H1 (cell line): Measurements from ENCODE around the gene ARHGEF4. TPM values are rescaled to one million over a fixed set of nuclear protein-coding genes. Genes with fewer than 3 reads are reported as not detected.

Experiments
- CTCF ChIA-PET: fragments of 300-600 bp; sonication (Branson Sonifier 250); formaldehyde crosslinking; loops from one replicate; lab custom pipeline; 2021; ENCODE audit not compliant: partially characterized antibody; lab: Charles Lee
- POLR2A ChIA-PET: fragments of 300-600 bp; sonication (Branson Sonifier 250); formaldehyde crosslinking; loops from one replicate; lab custom pipeline; 2021; ENCODE audit warnings: inconsistent platforms; ENCODE audit not compliant: partially characterized antibody; lab: Charles Lee
- DNase-seq, 2 experiments: peaks; one replicate each; pipeline versions ENCODE4 v3.0.0 to v3.0.0-alpha.2; 2010 to 2022; ENCODE audit warnings: low spot score in 2 of 2, low read depth in 1 of 2, mixed read lengths in 1 of 2
- FAIRE-seq: peaks from 2 replicates; lab custom pipeline; 2011; peaks lifted over from hg19 to GRCh38; lab: Jason Lieb, UNC
- H2AFZ ChIP-seq: 2 replicates; pipeline ENCODE4 v1.8.1; 2012; ENCODE audit warnings: low read length, inconsistent platforms
- H2AK5ac ChIP-seq: 2 replicates; pipeline ENCODE4 v1.6.1; 2013; ENCODE audit warnings: low read depth, low read length
- H2BK120ac ChIP-seq: replicated peaks from 2 replicates; pipeline ENCODE3; 2013; ENCODE audit warnings: low read depth, low read length, inconsistent platforms
- H2BK12ac ChIP-seq: 2 replicates; pipeline ENCODE4 v1.6.1; 2013; ENCODE audit warnings: low read depth, low read length
- H2BK15ac ChIP-seq: 2 replicates; pipeline ENCODE4 v1.6.1; 2013; ENCODE audit warnings: low read length
- H2BK20ac ChIP-seq: 2 replicates; pipeline ENCODE4 v1.6.1; 2013; ENCODE audit warnings: low read length
- H2BK5ac ChIP-seq: 2 replicates; pipeline ENCODE4 v1.6.1; 2013; ENCODE audit warnings: low read depth, low read length
- H3K14ac ChIP-seq: 2 replicates; pipeline ENCODE4 v1.6.1; 2013; ENCODE audit warnings: inconsistent platforms; ENCODE audit not compliant: insufficient read length
- H3K18ac ChIP-seq: 2 replicates; pipeline ENCODE4 v1.6.1; 2013; ENCODE audit warnings: low read length; ENCODE audit errors: extremely low read depth
- H3K23ac ChIP-seq: 2 replicates; pipeline ENCODE4 v1.6.1; 2013; ENCODE audit warnings: inconsistent platforms; ENCODE audit not compliant: insufficient read length
- H3K23me2 ChIP-seq: 2 replicates; pipeline ENCODE4 v1.6.1; 2013; ENCODE audit warnings: low read depth, low read length
- H3K27ac ChIP-seq: 2 replicates; pipeline ENCODE4 v1.6.1; 2011; ENCODE audit warnings: low read depth, low read length, inconsistent platforms
- H3K27me3 ChIP-seq, 4 experiments: replicated peaks in 1 of 4; 1 replicate in 1 of 4; 2 replicates in 3 of 4; pipeline versions ENCODE4 v1.6.1 to v1.8.1; 2011 to 2013; ENCODE audit warnings: low read length in 3 of 4, mild to moderate bottlenecking in 3 of 4, inconsistent platforms in 2 of 4, mixed read lengths in 2 of 4, moderate library complexity in 1 of 4; ENCODE audit not compliant: control insufficient read depth in 3 of 4, insufficient read depth in 3 of 4; ENCODE audit errors: extremely low read depth in 1 of 4
- H3K36me3 ChIP-seq, 4 experiments: 2 replicates each; pipeline versions ENCODE4 v1.6.1 to v1.8.1; 2011 to 2013; ENCODE audit warnings: mild to moderate bottlenecking in 4 of 4, low read length in 3 of 4, moderate library complexity in 2 of 4, control low read depth in 1 of 4, inconsistent platforms in 1 of 4; ENCODE audit not compliant: insufficient read depth in 4 of 4, control insufficient read depth in 2 of 4
- H3K4ac ChIP-seq: replicated peaks from 2 replicates; pipeline ENCODE3; 2013; ENCODE audit warnings: low read length, low read depth, mixed read lengths, inconsistent platforms; ENCODE audit not compliant: insufficient read length
- H3K4me1 ChIP-seq, 4 experiments: replicated peaks in 1 of 4; 1 replicate in 1 of 4; 2 replicates in 3 of 4; pipeline versions ENCODE4 v1.6.1 to v1.8.1; 2011 to 2013; ENCODE audit warnings: low read length in 3 of 4, inconsistent platforms in 2 of 4, mixed read lengths in 1 of 4; ENCODE audit not compliant: insufficient read depth in 4 of 4, control insufficient read depth in 3 of 4
- H3K4me2 ChIP-seq, 2 experiments: 2 replicates each; pipeline versions ENCODE4 v1.6.1 to v1.8.1; 2011 to 2013; ENCODE audit warnings: low read depth in 2 of 2, low read length in 2 of 2, control low read depth in 1 of 2, inconsistent platforms in 1 of 2, mild to moderate bottlenecking in 1 of 2; ENCODE audit not compliant: insufficient read depth in 1 of 2
- H3K4me3 ChIP-seq, 4 experiments: fragments of 200-600, 300-600 bp in 1 of 4; sonication (generic), shearing (Covaris generic), sonication (Bioruptor Twin) in 1 of 4; 2 replicates each; pipeline versions ENCODE4 v1.5.1 to v1.8.1; 2011 to 2016; ENCODE audit warnings: low read length in 4 of 4, low read depth in 3 of 4, control low read depth in 2 of 4, inconsistent platforms in 2 of 4, mild to moderate bottlenecking in 2 of 4, mixed read lengths in 1 of 4, moderate library complexity in 1 of 4; ENCODE audit not compliant: insufficient read depth in 2 of 4; ENCODE audit errors: extremely low read depth in 1 of 4
- H3K56ac ChIP-seq: replicated peaks from 2 replicates; pipeline ENCODE3; 2013; ENCODE audit warnings: low read depth, mild to moderate bottlenecking, mixed read lengths, low read length, inconsistent platforms; ENCODE audit not compliant: insufficient read length
- H3K79me1 ChIP-seq: 2 replicates; pipeline ENCODE4 v1.6.1; 2013; ENCODE audit warnings: low read depth, low read length, control low read depth
- H3K79me2 ChIP-seq, 2 experiments: 2 replicates each; pipeline versions ENCODE4 v1.6.1 to v1.8.1; 2012 to 2013; ENCODE audit warnings: low read length in 2 of 2, mild to moderate bottlenecking in 2 of 2, inconsistent platforms in 1 of 2; ENCODE audit not compliant: insufficient read depth in 2 of 2, control insufficient read depth in 1 of 2
- H3K9ac ChIP-seq, 4 experiments: replicated peaks in 1 of 4; 1 replicate in 1 of 4; 2 replicates in 3 of 4; pipeline versions ENCODE4 v1.6.1 to v1.8.1; 2011 to 2013; ENCODE audit warnings: low read depth in 3 of 4, low read length in 3 of 4, control low read depth in 2 of 4, mild to moderate bottlenecking in 2 of 4, moderate library complexity in 2 of 4, inconsistent platforms in 1 of 4; ENCODE audit errors: extremely low read depth in 1 of 4
- H3K9me3 ChIP-seq, 2 experiments: 2 replicates each; pipeline versions ENCODE4 v1.6.1 to v1.8.1; 2012 to 2013; ENCODE audit warnings: mild to moderate bottlenecking in 2 of 2, moderate library complexity in 2 of 2, control low read depth in 1 of 2, inconsistent platforms in 1 of 2, low read depth in 1 of 2, low read length in 1 of 2, mixed read lengths in 1 of 2; ENCODE audit not compliant: insufficient read depth in 2 of 2
- H4K20me1 ChIP-seq, 2 experiments: replicated peaks in 1 of 2; 2 replicates each; pipeline versions ENCODE3 to v1.8.1; 2011 to 2013; ENCODE audit warnings: inconsistent platforms in 2 of 2, low read length in 2 of 2, mild to moderate bottlenecking in 1 of 2; ENCODE audit not compliant: insufficient read depth in 2 of 2, control insufficient read depth in 1 of 2
- H4K5ac ChIP-seq: 2 replicates; pipeline ENCODE4 v1.6.1; 2013; ENCODE audit warnings: low read length, low read depth, mixed read lengths, inconsistent platforms; ENCODE audit not compliant: insufficient read length
- H4K8ac ChIP-seq: 2 replicates; pipeline ENCODE4 v1.8.0; 2013; ENCODE audit warnings: mild to moderate bottlenecking, moderate library complexity, low read length, inconsistent platforms; ENCODE audit not compliant: insufficient read depth; ENCODE audit errors: extremely low read depth
- H4K91ac ChIP-seq: replicated peaks from 2 replicates; pipeline ENCODE3; 2013; ENCODE audit warnings: low read length, mixed read lengths, inconsistent platforms; ENCODE audit not compliant: insufficient read length
- ASH2L ChIP-seq: fragments of 200-600, 300-600 bp; sonication (generic); IDR thresholded peaks from one replicate; pipeline ENCODE4 v1.7.1; 2017; ENCODE audit warnings: low read length
- CEBPB ChIP-seq: IDR thresholded peaks from 2 replicates; pipeline ENCODE4 v1.6.1; 2012; ENCODE audit warnings: low read depth, low read length
- CHD2 ChIP-seq: IDR thresholded peaks from 2 replicates; pipeline ENCODE4 v1.6.1; 2012; ENCODE audit warnings: low read length, improper control_type of control experiment
- CREB1 ChIP-seq: IDR thresholded peaks from 2 replicates; pipeline ENCODE4 v1.6.1; 2012; ENCODE audit warnings: inconsistent platforms
- CTBP2 ChIP-seq: IDR thresholded peaks from 2 replicates; pipeline ENCODE4 v1.7.0; 2011; ENCODE audit warnings: borderline replicate concordance, mild to moderate bottlenecking, moderate library complexity, mixed read lengths, low read length; ENCODE audit not compliant: insufficient read depth, insufficient read length
- EZH2 ChIP-seq: fragments of 200-600 bp; sonication (generic); IDR thresholded peaks from 2 replicates; pipeline ENCODE4 v1.7.1; 2012; ENCODE audit warnings: low read depth, mild to moderate bottlenecking, moderate library complexity, low read length, inconsistent platforms; ENCODE audit not compliant: severe bottlenecking
- PHF8 ChIP-seq: fragments of 200-600 bp; sonication (generic); conservative IDR thresholded peaks from 2 replicates; pipeline ENCODE4 v1.7.1; 2012; ENCODE audit warnings: low read depth, mild to moderate bottlenecking, inconsistent platforms, low read length, moderate library complexity
- POU5F1 ChIP-seq: IDR thresholded peaks from 2 replicates; pipeline ENCODE4 v1.6.1; 2011; ENCODE audit warnings: low read depth, mild to moderate bottlenecking, low read length, moderate library complexity
- RXRA ChIP-seq: IDR thresholded peaks from 2 replicates; pipeline ENCODE4 v1.6.1; 2011; ENCODE audit warnings: low read depth, mild to moderate bottlenecking, low read length, moderate library complexity; ENCODE audit not compliant: insufficient read depth
- SRF ChIP-seq: IDR thresholded peaks from 2 replicates; pipeline ENCODE4 v1.6.1; 2011; ENCODE audit warnings: mild to moderate bottlenecking, low read depth, low read length, moderate library complexity
- TCF12 ChIP-seq: IDR thresholded peaks from 2 replicates; pipeline ENCODE4 v1.6.1; 2011; ENCODE audit warnings: low read depth, mild to moderate bottlenecking, low read length
- WGBS, 2 experiments: shearing (Covaris generic) in 1 of 2; methylation state at CpG; one replicate each; pipeline versions ENCODE4 v1.1.6 to v1.1.7; 2013 to 2015; ENCODE audit warnings: low lambda C conversion rate in 2 of 2, mixed read lengths in 2 of 2, inconsistent platforms in 1 of 2, low coverage in 1 of 2, missing lambda C conversion rate in 1 of 2; ENCODE audit not compliant: insufficient replicate concordance in 2 of 2, insufficient coverage in 1 of 2, insufficient read length in 1 of 2; ENCODE audit errors: extremely low coverage in 1 of 2, missing lambda C conversion rate in 1 of 2; 5-methylcytosine and 5-hydroxymethylcytosine counted together
- polyA plus RNA-seq, 7 experiments: library from polyadenylated mRNA; depleted of rRNA in 3 of 7; stranded (reverse) in 5 of 7; unstranded in 2 of 7; fragments of >200 nt in 5 of 7; fragments of 200-250 nt in 2 of 7; gene quantifications; 1 replicate in 5 of 7; 2 replicates in 1 of 7; 4 replicates in 1 of 7; pipeline versions ENCODE4 v1.2.1 to v1.2.3, GENCODE V29; 2011 to 2013; ENCODE audit warnings: missing spikeins in 2 of 7, mixed read lengths in 2 of 7
- total RNA-seq: library from RNA; stranded (reverse); fragmentation: NEBNext Ultra II Directional; extraction: Animal tissue kit (Norgen Biotek cat#: 25700); gene quantifications from 2 replicates; pipeline ENCODE4 v1.2.1, GENCODE V29; 2021

ARHGEF4 gene
- total and polyA plus RNA-seq, 2 of the 8 experiments (the other 6 are each of a cell fraction or from before 2014, with no cell fraction given) = 10.6 to 14.6 TPM

DNA sequence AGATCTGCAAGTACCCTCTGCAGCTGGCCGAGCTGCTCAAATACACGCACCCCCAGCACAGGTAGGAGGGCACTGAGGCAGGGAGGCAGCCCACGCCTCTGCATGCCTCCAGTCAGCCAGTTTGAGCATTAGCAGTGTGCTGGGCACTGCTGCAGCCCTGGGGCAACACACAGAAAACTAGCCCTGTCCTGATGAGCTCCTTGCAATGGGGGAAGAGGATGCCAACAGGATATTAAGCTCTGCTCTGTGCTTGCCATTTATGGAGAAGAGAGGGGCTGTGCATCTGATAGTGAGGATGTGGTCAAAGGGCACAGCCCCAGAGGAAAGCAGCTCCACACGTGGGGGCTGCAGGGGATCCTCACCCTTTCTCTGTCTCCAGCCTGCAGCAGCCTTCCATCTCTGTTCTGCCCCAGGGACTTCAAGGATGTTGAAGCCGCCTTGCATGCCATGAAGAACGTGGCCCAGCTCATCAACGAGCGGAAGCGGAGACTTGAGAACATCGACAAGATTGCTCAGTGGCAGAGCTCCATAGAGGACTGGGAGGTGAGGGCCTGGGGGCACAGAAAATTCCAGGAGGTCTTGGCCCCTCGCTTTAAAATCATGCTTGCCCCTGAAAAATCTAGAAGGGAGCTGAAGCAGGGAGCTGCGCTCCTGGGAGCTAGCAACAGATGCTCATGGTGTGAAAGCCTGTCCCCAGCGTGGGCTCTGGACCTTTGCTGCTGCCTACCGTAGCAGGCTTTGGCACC, 204.9 kb downstream of the ARHGEF4 start:
- Histone ChIP-seq H3K79me2 (no peaks in the 10 kb centered on the region), H3K4me2 (no peak overlapping the region), H2BK20ac (no peak overlapping the region), H4K5ac (no peak overlapping the region), H2BK5ac (no peak overlapping the region), H2BK15ac (no peak overlapping the region), H2BK120ac (no peak overlapping the region), H3K4ac (no peak overlapping the region), H3K14ac (no peak overlapping the region), H3K23ac (no peak overlapping the region), H3K4me1 (peaks cover 0 to 5% (median 0%) of the 10 kb centered on the region in 4 experiments; a peak in 3 of 7 replicates), H4K91ac (no peak overlapping the region), H4K8ac (no peak overlapping the region), H3K9me3 (no peaks in the 10 kb centered on the region), H2AK5ac (no peak overlapping the region), H3K23me2 (no peaks in the 10 kb centered on the region), H3K79me1 (no peaks in the 10 kb centered on the region), H2BK12ac (no peak overlapping the region), H4K20me1 (peaks cover 0 to 10% of the 10 kb centered on the region in 2 experiments), H3K36me3 (peaks cover 0 to 3% (median 0%) of the 10 kb centered on the region in 4 experiments; a peak in 1 of 8 replicates), H3K56ac (no peak overlapping the region), H3K4me3 (no peak overlapping the region), H3K27ac (no peak overlapping the region), H3K18ac (no peak overlapping the region), H2AFZ (no peak overlapping the region), H3K9ac (no peak overlapping the region), H3K27me3 (peaks cover 0 to 1% (median 0%) of the 10 kb centered on the region in 4 experiments; a peak in 1 of 7 replicates)
- no peak for DNase-seq
- ChIA-PET POLR2A (interaction anchor here (0.9 to 1.2 kb wide), 3 partner anchors 8 to 12 kb away, joined by 3 to 4 read pairs (median 4); no protein-coding TSS in a partner anchor), CTCF (interaction anchor here (0.6 to 2.7 kb wide), 10 partner anchors 10 to 403 kb away, joined by 3 to 12 read pairs (median 3); no protein-coding TSS in a partner anchor)
- TF ChIP-seq TCF12 (no peak), POU5F1 (no peak), SRF (no peak), ASH2L (no peak), CTBP2 (no peak), CREB1 (no peak), EZH2 (no peak), PHF8 (no peak), RXRA (no peak), CHD2 (no peak), CEBPB (no peak)
- 90% methylated on average over 14 of the region's 14 CpGs; no CpG with 5 or more reads in 1 of the 2 experiments for WGBS, 2 experiments
- FAIRE-seq = no peak
